ENCODE results near the gene TTC7B.

GRCh38 chr14:90814806-90815571, 1.2 kb downstream of the TTC7B start:
- TF ChIP-seq EZH2 (IDR thresholded peaks at IDR 0.05; ENCODE audit: low read length) (no peak), CTCF (optimal IDR thresholded peaks at IDR 0.05 in 1 of 3, IDR thresholded peaks at IDR 0.05 in 1 of 3, conservative IDR thresholded peaks at IDR 0.05 in 1 of 3; ENCODE audit: extremely low read depth in 1 of 3, insufficient read depth in 2 of 3, low read length in 3 of 3) (no peak)

Data from keratinocyte (primary cell).